COLO668 (cell line): Measurements from ENCODE around the gene BBS10.
"Not testable (repeated sequence)": the region's sequence is repeated elsewhere in the genome, so short reads cannot be mapped to it uniquely, and the experiment has no call there.

ENCODE experiments used
- DNase-seq: peaks from one replicate; lab custom pipeline; 2025; ENCODE audit not compliant: unreplicated experiment; lab: John Stamatoyannopoulos, UW

BBS10 gene

GRCh38 chr12:76332606-76333005 is 15.6 kb downstream of the BBS10 start:
- no peak for DNase-seq

- DNase-seq, result no peak
These were observed 18.6 kb downstream of the BBS10 start for GRCh38 chr12:76329606-76330005.

DNA sequence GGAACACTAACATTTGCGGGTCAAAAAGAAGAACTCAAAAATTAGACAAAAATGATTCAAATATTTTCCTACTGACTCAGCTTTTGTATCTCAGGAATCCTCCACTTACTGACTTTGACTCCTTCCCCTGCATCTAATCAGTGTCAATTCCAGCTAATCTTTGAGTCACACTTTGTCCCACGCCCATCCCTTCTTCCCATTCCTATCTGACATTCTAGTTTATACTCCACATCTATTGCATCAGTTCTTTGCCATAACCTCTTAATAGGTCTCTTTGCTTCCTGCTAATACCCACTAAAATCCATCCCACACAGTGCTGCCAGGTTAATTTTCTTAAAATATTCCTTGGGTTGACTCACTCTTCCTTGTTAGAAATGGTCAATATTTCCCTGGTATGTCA is 19.1 kb downstream of the BBS10 start:
- DNase-seq, result no peak

DNA sequence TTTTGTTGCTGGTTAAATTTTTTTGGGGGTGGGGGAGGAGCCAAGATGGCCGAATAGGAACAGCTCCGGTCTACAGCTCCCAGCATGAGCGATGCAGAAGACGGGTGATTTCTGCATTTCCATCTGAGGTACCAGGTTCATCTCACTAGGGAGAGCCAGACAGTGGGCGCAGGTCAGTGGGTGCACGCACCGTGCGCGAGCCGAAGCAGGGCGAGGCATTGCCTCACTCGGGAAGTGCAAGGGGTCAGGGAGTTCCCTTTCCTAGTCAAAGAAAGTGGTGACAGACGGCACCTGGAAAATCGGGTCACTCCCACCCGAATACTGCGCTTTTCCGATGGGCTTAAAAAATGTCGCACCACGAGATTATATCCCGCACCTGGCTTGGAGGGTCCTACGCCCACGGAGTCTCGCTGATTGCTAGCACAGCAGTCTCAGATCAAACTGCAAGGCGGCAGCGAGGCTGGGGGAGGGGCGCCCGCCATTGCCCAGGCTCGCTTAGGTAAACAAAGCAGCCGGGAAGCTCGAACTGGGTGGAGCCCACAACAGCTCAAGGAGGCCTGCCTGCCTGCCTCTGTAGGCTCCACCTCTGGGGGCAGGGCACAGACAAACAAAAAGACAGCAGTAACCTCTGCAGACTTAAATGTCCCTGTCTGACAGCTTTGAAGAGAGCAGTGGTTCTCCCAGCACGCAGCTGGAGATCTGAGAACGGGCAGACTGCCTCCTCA is 28.5 kb downstream of the BBS10 start:
- DNase-seq, result not testable (repeated sequence)

GRCh38 chr12:76318773-76319594 is 29.2 kb downstream of the BBS10 start:
- no peak for DNase-seq

- DNase-seq, result no peak
These were observed 30.2 kb downstream of the BBS10 start for GRCh38 chr12:76317976-76318375.

- no peak for DNase-seq
These were observed 31.7 kb downstream of the BBS10 start for GRCh38 chr12:76316468-76316867.

GRCh38 chr12:76313299-76313698 is 34.9 kb downstream of the BBS10 start:
- no peak for DNase-seq

GRCh38 chr12:76312315-76312714 is 35.9 kb downstream of the BBS10 start:
- no peak for DNase-seq

DNA sequence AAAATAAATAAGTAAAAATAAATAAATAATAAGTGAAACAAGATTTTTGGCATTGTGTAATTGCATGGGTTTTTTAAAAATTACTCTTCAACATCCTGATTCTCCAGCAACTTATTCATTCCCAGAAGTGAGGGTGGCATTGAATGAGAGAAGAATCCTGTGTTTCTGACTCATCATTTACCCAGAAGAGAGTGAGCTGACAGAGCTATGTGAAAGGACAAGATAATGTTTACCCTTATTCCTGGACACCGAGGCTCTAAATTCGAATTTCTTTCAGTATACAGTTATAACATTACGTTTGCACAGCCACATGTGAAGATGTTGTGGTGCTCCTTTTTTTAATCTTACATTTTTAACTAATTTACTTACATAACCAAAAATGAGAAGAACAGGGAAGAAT is 36.4 kb downstream of the BBS10 start:
- DNase-seq, result no peak

DNA sequence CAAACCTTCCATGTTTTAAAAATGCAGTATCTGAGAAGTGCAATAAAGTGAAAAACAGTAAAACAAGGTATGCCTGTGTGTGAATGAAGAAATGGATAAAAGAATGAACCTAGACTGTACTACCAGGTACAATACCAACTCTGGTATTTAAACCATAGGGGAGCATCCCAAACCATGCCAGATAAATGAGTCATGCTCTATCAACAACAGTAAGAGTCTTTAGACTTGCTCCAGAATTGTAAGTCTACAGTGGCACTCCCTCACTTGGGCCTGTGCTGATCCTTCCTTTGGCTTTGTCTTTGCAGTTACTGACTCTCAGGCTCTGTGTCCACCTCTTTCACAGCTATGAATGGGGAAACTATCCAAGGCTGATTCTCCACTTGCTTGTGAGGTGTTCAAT is 38.1 kb downstream of the BBS10 start:
- DNase-seq, result no peak

DNA sequence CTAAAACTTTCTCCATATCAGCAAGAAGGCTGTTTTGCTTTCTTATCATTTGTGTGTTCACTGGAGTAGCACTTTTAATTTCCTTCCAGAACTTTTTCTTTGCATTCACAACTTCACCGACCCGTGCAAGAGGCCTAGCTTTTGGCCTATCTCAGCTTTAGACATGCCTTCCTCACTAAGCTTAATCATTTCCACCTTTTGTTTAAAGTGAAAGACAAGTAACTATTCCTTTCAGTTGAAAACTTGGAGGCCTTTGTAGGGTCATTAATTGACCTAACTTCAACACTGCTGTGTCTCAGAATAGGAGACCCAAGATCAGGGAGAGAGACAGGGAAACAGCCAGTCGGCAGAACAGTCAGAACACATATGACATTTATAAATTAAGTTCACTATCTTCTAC is 39.3 kb downstream of the BBS10 start:
- DNase-seq, result no peak

- no peak for DNase-seq
These were observed 41.1 kb downstream of the BBS10 start for GRCh38 chr12:76307083-76307482.

- DNase-seq, result no peak
These were observed 44.2 kb downstream of the BBS10 start for GRCh38 chr12:76303989-76304460.

- no peak for DNase-seq
These were observed 44.9 kb downstream of the BBS10 start for GRCh38 chr12:76303365-76303764.

- no peak for DNase-seq
These were observed 47.9 kb downstream of the BBS10 start for GRCh38 chr12:76300297-76300665.

DNA sequence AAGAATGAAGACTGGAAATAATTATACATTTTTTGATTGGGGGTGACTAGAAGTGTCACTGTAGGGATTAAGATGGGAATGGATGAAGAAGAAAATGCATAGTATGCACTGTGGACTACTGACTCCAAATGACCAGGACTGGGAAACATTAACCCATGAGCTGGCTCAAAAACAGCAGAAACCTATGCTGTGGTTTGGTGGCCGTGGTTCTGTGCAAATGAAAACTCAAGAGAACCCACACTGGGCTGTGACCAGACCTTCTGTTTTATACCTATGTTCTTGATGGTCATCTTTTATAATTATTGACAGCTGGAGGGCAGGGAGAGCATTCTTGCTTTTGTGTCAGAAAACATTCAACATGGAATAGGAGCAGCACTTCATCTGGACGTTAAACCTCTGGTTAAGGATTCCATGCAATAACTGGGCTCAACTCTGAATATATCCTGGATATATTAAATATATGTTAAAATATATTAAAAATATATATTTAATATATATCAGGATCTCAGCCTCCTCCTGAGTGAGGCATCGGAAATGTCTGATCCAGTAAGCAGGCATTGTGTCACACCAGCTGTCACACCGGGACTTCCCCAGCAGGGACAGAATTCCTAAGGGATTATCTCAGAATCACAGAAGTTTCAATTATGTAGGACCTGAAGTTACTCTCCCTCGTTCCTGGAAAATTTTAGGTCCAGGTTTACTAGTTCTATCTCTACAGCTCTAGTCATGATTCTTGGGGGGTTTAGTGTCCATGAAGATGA is 48.5 kb downstream of the BBS10 start:
- no peak for DNase-seq
